Measurements from ENCODE around the gene CD99. TPM values are rescaled to one million over a fixed set of nuclear protein-coding genes. Genes with fewer than 3 reads are reported as not detected.

CD99 gene
- total and polyA plus RNA-seq, 2 experiments from 2014 or later: 28.5 to 43.1 TPM

DNA sequence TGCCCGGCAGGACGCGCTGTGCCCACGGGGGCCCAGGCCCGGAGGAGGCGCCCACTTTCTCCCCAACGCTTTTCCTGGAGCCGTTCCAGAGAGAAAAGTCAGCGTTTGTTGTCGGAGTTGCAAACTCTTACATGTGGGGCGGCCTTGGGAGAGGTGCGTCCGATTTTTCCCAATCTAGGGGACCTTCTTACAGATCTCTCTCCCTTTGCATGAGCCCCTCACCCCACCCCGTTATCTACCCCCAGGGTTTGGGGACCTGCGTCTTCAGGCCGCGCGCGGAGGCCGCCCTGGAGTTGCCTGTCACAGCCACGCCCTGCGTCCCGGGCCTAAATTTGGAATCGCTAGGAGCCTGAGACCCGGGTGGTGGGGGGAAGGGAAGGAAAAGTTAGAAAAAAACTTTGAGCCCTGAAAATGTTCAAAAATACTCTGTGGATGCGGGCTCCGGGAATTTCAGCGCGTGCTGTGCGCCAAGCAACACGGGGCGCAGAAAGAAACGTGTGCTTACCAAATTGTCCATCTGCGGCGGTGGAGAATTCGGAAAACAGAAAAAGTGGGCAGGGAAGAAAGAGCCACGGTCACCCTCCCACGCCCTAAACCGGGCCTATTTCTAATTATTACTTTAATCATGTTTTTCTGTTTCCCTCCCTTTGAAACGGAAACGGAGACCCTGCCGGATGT, 587 bp downstream of the CD99 start:
- Mint-ChIP-seq H3K9me3 (no peaks in the 10 kb centered on the region; the same call in 2 of the 3 replicates), H3K27me3 (ENCODE audit: insufficient read depth, low read depth, poor library complexity) (peaks cover 63% of the 10 kb centered on the region), H3K36me3 (ENCODE audit: low read depth) (no peaks in the 10 kb centered on the region), H3K4me1 (peaks cover 24% of the 10 kb centered on the region), H3K4me3 (peak overlapping the region; percentile 78), H3K27ac (no peak overlapping the region)
- peaks cover 7% of the 10 kb centered on the region; the same call in 1 of the 2 replicates for H4K20me1 ChIP-seq (replicated peaks; ENCODE audit: insufficient read depth)
- peaks cover 7% of the 10 kb centered on the region for H3K79me2 ChIP-seq (replicated peaks; ENCODE audit: insufficient read depth)
- H3K27ac ChIP-seq (ENCODE audit: low read depth): no peak overlapping the region
- TF ChIP-seq, protein P1, sequence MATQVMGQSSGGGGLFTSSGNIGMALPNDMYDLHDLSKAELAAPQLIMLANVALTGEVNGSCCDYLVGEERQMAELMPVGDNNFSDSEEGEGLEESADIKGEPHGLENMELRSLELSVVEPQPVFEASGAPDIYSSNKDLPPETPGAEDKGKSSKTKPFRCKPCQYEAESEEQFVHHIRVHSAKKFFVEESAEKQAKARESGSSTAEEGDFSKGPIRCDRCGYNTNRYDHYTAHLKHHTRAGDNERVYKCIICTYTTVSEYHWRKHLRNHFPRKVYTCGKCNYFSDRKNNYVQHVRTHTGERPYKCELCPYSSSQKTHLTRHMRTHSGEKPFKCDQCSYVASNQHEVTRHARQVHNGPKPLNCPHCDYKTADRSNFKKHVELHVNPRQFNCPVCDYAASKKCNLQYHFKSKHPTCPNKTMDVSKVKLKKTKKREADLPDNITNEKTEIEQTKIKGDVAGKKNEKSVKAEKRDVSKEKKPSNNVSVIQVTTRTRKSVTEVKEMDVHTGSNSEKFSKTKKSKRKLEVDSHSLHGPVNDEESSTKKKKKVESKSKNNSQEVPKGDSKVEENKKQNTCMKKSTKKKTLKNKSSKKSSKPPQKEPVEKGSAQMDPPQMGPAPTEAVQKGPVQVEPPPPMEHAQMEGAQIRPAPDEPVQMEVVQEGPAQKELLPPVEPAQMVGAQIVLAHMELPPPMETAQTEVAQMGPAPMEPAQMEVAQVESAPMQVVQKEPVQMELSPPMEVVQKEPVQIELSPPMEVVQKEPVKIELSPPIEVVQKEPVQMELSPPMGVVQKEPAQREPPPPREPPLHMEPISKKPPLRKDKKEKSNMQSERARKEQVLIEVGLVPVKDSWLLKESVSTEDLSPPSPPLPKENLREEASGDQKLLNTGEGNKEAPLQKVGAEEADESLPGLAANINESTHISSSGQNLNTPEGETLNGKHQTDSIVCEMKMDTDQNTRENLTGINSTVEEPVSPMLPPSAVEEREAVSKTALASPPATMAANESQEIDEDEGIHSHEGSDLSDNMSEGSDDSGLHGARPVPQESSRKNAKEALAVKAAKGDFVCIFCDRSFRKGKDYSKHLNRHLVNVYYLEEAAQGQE (IDR thresholded peaks at IDR 0.05; ENCODE audit: unreplicated experiment): no peak
- TF ChIP-seq NANOG (IDR thresholded peaks at IDR 0.05; ENCODE audit: borderline replicate concordance): no peak
- TF ChIP-seq EZH2 (IDR thresholded peaks at IDR 0.05; ENCODE audit: low read depth, unreplicated experiment): peak; percentile 44
- TF ChIP-seq ZNF331 (CRISPR knock-in tag; IDR thresholded peaks at IDR 0.05; ENCODE audit: low read depth): no peak
- H3K4me1 ChIP-seq (ENCODE audit: insufficient read depth): peaks cover 16% of the 10 kb centered on the region
- peak overlapping the region; percentile 87 for H3K4me3 ChIP-seq
- DNase-seq (ENCODE audit: low spot score): peak; percentile 39
- no peaks in the 10 kb centered on the region for H3K9me2 ChIP-seq (ENCODE audit: insufficient read depth)
- no peaks in the 10 kb centered on the region; the same call in 1 of the 2 replicates for H3K36me3 ChIP-seq (ENCODE audit: insufficient read depth)
- peaks cover 78% of the 10 kb centered on the region for H3K27me3 ChIP-seq (ENCODE audit: insufficient read depth)
- H3F3A ChIP-seq (replicated peaks; ENCODE audit: low read depth): peaks cover 15% of the 10 kb centered on the region
- peak; percentile 9 for ATAC-seq
- peak overlapping the region; percentile 99 for H3K4me2 ChIP-seq
- peak overlapping the region; percentile 84 for H2AFZ ChIP-seq

DNA sequence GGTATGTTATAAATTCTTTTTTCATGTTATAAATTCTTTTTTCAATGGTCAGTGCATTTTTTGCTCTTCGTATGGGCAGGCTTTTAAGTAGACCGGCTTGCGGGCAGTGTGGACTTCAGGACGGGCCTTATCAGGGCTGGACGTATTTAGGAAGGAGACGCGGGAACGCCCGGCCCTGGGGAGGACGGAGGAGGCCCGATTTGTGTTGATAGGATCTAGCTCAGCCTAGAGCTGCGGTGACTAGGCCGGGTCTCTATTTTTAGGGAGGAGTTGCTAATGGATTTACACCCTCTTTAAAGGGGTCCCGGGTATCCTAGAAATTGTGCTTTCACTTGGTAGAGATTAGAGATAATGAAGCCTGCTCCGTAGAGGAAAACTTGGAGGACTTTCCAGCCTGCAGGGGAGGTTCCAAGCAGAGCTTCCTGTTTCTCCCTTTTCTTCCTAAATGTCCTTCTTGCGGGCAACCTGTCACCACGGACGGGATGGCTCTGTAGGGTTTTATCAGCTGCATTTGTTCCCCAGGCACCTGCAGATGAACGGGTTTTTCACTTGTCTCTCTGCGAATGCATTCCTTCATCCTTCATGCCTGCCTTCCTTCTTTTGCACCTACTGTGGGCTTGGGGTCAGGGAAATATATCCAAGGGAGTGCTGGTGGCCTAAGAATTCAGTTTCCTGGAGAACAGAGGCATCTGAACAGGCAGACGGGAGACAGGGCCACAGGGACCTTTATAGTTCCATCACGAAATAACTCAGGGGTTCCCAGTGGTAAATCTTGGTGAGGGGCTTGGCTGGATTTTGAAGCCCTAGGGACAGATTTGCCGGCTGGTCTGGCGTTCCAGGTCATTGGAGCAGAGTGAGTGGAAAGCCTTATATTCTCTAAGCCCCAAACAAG, 1.4 kb downstream of the CD99 start:
- peak overlapping the region; percentile 99 for H3K4me2 ChIP-seq
- H3K79me2 ChIP-seq (replicated peaks; ENCODE audit: insufficient read depth): peaks cover 7% of the 10 kb centered on the region
- no peaks in the 10 kb centered on the region; the same call in 1 of the 2 replicates for H3K36me3 ChIP-seq (ENCODE audit: insufficient read depth)
- H3F3A ChIP-seq (replicated peaks; ENCODE audit: low read depth): peaks cover 15% of the 10 kb centered on the region
- H3K27me3 ChIP-seq (ENCODE audit: insufficient read depth): peaks cover 75% of the 10 kb centered on the region
- H3K36me3 Mint-ChIP-seq (ENCODE audit: low read depth): no peaks in the 10 kb centered on the region
- TF ChIP-seq STAT1 (IDR thresholded peaks at IDR 0.05; ENCODE audit: unreplicated experiment) (no peak), JUNB (IDR thresholded peaks at IDR 0.05; ENCODE audit: unreplicated experiment) (no peak), EZH2 (IDR thresholded peaks at IDR 0.05; ENCODE audit: low read depth, unreplicated experiment) (peak; percentile 18)
- TF ChIP-seq, protein P2, sequence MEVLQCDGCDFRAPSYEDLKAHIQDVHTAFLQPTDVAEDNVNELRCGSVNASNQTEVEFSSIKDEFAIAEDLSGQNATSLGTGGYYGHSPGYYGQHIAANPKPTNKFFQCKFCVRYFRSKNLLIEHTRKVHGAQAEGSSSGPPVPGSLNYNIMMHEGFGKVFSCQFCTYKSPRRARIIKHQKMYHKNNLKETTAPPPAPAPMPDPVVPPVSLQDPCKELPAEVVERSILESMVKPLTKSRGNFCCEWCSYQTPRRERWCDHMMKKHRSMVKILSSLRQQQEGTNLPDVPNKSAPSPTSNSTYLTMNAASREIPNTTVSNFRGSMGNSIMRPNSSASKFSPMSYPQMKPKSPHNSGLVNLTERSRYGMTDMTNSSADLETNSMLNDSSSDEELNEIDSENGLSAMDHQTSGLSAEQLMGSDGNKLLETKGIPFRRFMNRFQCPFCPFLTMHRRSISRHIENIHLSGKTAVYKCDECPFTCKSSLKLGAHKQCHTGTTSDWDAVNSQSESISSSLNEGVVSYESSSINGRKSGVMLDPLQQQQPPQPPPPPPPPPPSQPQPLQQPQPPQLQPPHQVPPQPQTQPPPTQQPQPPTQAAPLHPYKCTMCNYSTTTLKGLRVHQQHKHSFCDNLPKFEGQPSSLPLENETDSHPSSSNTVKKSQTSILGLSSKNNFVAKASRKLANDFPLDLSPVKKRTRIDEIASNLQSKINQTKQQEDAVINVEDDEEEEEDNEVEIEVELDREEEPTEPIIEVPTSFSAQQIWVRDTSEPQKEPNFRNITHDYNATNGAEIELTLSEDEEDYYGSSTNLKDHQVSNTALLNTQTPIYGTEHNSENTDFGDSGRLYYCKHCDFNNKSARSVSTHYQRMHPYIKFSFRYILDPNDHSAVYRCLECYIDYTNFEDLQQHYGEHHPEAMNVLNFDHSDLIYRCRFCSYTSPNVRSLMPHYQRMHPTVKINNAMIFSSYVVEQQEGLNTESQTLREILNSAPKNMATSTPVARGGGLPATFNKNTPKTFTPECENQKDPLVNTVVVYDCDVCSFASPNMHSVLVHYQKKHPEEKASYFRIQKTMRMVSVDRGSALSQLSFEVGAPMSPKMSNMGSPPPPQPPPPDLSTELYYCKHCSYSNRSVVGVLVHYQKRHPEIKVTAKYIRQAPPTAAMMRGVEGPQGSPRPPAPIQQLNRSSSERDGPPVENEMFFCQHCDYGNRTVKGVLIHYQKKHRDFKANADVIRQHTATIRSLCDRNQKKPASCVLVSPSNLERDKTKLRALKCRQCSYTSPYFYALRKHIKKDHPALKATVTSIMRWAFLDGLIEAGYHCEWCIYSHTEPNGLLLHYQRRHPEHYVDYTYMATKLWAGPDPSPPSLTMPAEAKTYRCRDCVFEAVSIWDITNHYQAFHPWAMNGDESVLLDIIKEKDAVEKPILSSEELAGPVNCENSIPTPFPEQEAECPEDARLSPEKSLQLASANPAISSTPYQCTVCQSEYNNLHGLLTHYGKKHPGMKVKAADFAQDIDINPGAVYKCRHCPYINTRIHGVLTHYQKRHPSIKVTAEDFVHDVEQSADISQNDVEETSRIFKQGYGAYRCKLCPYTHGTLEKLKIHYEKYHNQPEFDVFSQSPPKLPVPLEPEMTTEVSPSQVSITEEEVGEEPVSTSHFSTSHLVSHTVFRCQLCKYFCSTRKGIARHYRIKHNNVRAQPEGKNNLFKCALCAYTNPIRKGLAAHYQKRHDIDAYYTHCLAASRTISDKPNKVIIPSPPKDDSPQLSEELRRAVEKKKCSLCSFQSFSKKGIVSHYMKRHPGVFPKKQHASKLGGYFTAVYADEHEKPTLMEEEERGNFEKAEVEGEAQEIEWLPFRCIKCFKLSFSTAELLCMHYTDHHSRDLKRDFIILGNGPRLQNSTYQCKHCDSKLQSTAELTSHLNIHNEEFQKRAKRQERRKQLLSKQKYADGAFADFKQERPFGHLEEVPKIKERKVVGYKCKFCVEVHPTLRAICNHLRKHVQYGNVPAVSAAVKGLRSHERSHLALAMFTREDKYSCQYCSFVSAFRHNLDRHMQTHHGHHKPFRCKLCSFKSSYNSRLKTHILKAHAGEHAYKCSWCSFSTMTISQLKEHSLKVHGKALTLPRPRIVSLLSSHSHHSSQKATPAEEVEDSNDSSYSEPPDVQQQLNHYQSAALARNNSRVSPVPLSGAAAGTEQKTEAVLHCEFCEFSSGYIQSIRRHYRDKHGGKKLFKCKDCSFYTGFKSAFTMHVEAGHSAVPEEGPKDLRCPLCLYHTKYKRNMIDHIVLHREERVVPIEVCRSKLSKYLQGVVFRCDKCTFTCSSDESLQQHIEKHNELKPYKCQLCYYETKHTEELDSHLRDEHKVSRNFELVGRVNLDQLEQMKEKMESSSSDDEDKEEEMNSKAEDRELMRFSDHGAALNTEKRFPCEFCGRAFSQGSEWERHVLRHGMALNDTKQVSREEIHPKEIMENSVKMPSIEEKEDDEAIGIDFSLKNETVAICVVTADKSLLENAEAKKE (CRISPR knock-in tag; IDR thresholded peaks at IDR 0.05): no peak
- peak overlapping the region; percentile 87 for H3K4me3 ChIP-seq
- H3K9me2 ChIP-seq (ENCODE audit: insufficient read depth): no peaks in the 10 kb centered on the region
- peaks cover 21% of the 10 kb centered on the region for H3K4me1 ChIP-seq (ENCODE audit: insufficient read depth)
- no peaks in the 10 kb centered on the region; the same call in 2 of the 3 replicates for H3K9me3 Mint-ChIP-seq
- H3K27ac ChIP-seq (ENCODE audit: low read depth): no peak overlapping the region
- peaks cover 18% of the 10 kb centered on the region for H3K4me1 Mint-ChIP-seq
- 0 out of 2 replicates have a peak overlapping the region, but pooled peaks have one; percentile 84 for H2AFZ ChIP-seq
- peak overlapping the region; percentile 78 for H3K4me3 Mint-ChIP-seq
- peak; percentile 9 for ATAC-seq
- H3K27ac Mint-ChIP-seq: no peak overlapping the region
- H3K27me3 Mint-ChIP-seq (ENCODE audit: insufficient read depth, low read depth, poor library complexity): peaks cover 59% of the 10 kb centered on the region
- DNase-seq (ENCODE audit: low spot score): peak; percentile 50
- H4K20me1 ChIP-seq (replicated peaks; ENCODE audit: insufficient read depth): peaks cover 7% of the 10 kb centered on the region; the same call in 1 of the 2 replicates
